ENCODE results near the gene GAB4.

The GAB4 gene

GRCh38 chr22:17007257-17007656 lies 765 bp downstream of the GAB4 start:
- DNase-seq (ENCODE audit: extremely low read depth, low read depth) = no peak
- TF ChIP-seq CTCF (IDR thresholded peaks at IDR 0.05; ENCODE audit: low read depth, low read length, missing control alignments) = no peak
- no peak overlapping the region for H3K4me3 ChIP-seq (replicated peaks; ENCODE audit: low read depth, low read length)

GRCh38 chr22:16989915-16990314 lies 18.1 kb downstream of the GAB4 start:
- no peak overlapping the region for H3K4me3 ChIP-seq (replicated peaks; ENCODE audit: low read depth, low read length)
- no peak for TF ChIP-seq CTCF (IDR thresholded peaks at IDR 0.05; ENCODE audit: low read depth, low read length, missing control alignments)
- no peak for DNase-seq (ENCODE audit: extremely low read depth, low read depth)

GRCh38 chr22:16988257-16988656 lies 19.8 kb downstream of the GAB4 start:
- DNase-seq (ENCODE audit: extremely low read depth, low read depth) = no peak
- TF ChIP-seq CTCF (IDR thresholded peaks at IDR 0.05; ENCODE audit: low read depth, low read length, missing control alignments) = no peak
- H3K4me3 ChIP-seq (replicated peaks; ENCODE audit: low read depth, low read length) = no peak overlapping the region

GRCh38 chr22:16987822-16988221 lies 20.2 kb downstream of the GAB4 start:
- no peak for DNase-seq (ENCODE audit: extremely low read depth, low read depth)
- H3K4me3 ChIP-seq (replicated peaks; ENCODE audit: low read depth, low read length) = no peak overlapping the region
- TF ChIP-seq CTCF (IDR thresholded peaks at IDR 0.05; ENCODE audit: low read depth, low read length, missing control alignments) = no peak

- TF ChIP-seq CTCF (IDR thresholded peaks at IDR 0.05; ENCODE audit: low read depth, low read length, missing control alignments) = no peak
- no peak for DNase-seq (ENCODE audit: extremely low read depth, low read depth)
- no peak overlapping the region for H3K4me3 ChIP-seq (replicated peaks; ENCODE audit: low read depth, low read length)
These were observed 32.7 kb downstream of the GAB4 start for GRCh38 chr22:16975155-16975885.

GRCh38 chr22:16974298-16975084 lies 33.5 kb downstream of the GAB4 start:
- no peak for DNase-seq (ENCODE audit: extremely low read depth, low read depth)
- TF ChIP-seq CTCF (IDR thresholded peaks at IDR 0.05; ENCODE audit: low read depth, low read length, missing control alignments) = no peak
- H3K4me3 ChIP-seq (replicated peaks; ENCODE audit: low read depth, low read length) = no peak overlapping the region

Measured in HFF-Myc (cell line).